K562 (cell line): ENCODE measurements around the gene CHRM1. TPM values are rescaled to one million over a fixed set of nuclear protein-coding genes. Genes with fewer than 3 reads are reported as not detected.

Experiments
- ATAC-seq: fragments of 200-7000 bp; cut with Tn5 transposase; 3 replicates; pipeline ENCODE4 v1.9.1; 2020; ENCODE audit warnings: moderate library complexity
- BruUV-seq: library from RNA; stranded (reverse); fragments of 400-500 nt; replicated peaks from 2 replicates; lab custom pipeline; 2021; lab: Mats Ljungman, UMichigan
- CTCF ChIA-PET: fragments of 300-600 bp; formaldehyde crosslinking; extraction: SDS; loops from one replicate; lab custom pipeline; 2021; ENCODE audit warnings: low intra/inter-chr PET ratio; lab: Yijun Ruan, JAX
- POLR2A ChIA-PET: fragments of 300-600, 350-650 bp; sonication (Branson Sonifier 250); formaldehyde crosslinking; extraction: SDS; loops from one replicate; lab custom pipeline; 2021; ENCODE audit warnings: antibody characterized with exemption, inconsistent platforms; lab: Yijun Ruan, JAX
- DNase-seq, 4 experiments: peaks; one replicate each; pipeline versions ENCODE4 v3.0.0 to v3.0.0-alpha.2; 2011 to 2018; ENCODE audit warnings: low spot score in 3 of 4, mixed read lengths in 3 of 4; ENCODE audit errors: extremely low read depth in 1 of 4
- FAIRE-seq: peaks from 2 replicates; lab custom pipeline; 2011; peaks lifted over from hg19 to GRCh38; lab: Jason Lieb, UNC
- H2AFZ ChIP-seq: 2 replicates; pipeline ENCODE4 v1.6.0; 2011; ENCODE audit warnings: low read depth, low read length, control low read depth, inconsistent platforms
- H3K27ac ChIP-seq: fragments of 200-600 bp; 3 replicates; pipeline ENCODE4 v1.8.0; 2011; ENCODE audit warnings: low read depth, mild to moderate bottlenecking, control low read depth, inconsistent platforms, low read length, moderate library complexity, mixed read lengths; ENCODE audit errors: extremely low read depth
- H3K27me3 ChIP-seq, 2 experiments: fragments of 300-600 bp in 1 of 2; 2 replicates in 1 of 2; 3 replicates in 1 of 2; pipeline versions ENCODE4 v1.6.0 to v1.8.0; 2011; ENCODE audit warnings: inconsistent platforms in 2 of 2, low read length in 2 of 2, mild to moderate bottlenecking in 1 of 2, mixed read lengths in 1 of 2, moderate library complexity in 1 of 2; ENCODE audit not compliant: control insufficient read depth in 2 of 2, insufficient read depth in 2 of 2
- H3K36me3 ChIP-seq: fragments of 300-600 bp; 3 replicates; pipeline ENCODE4 v1.8.0; 2011; ENCODE audit warnings: mild to moderate bottlenecking, low read length, inconsistent platforms; ENCODE audit not compliant: control insufficient read depth, insufficient read depth
- H3K4me1 ChIP-seq, 2 experiments: fragments of 200-600 bp in 1 of 2; replicated peaks in 1 of 2; 2 replicates in 1 of 2; 3 replicates in 1 of 2; pipeline versions ENCODE4 v1.5.1 to v1.8.0; 2011; ENCODE audit warnings: inconsistent platforms in 2 of 2, low read length in 2 of 2, mild to moderate bottlenecking in 1 of 2, mixed read lengths in 1 of 2, moderate library complexity in 1 of 2; ENCODE audit not compliant: control insufficient read depth in 2 of 2, insufficient read depth in 2 of 2
- H3K4me2 ChIP-seq: 2 replicates; pipeline ENCODE4 v1.6.1; 2011; ENCODE audit warnings: low read length, control low read depth, inconsistent platforms, mixed read lengths; ENCODE audit not compliant: insufficient read depth
- H3K4me3 ChIP-seq: fragments of 200-600 bp; sonication (generic), shearing (Covaris generic); 2 replicates; pipeline ENCODE4 v1.5.1; 2016; ENCODE audit warnings: control low read depth, inconsistent platforms
- H3K79me2 ChIP-seq: fragments of 200-600 bp; 3 replicates; pipeline ENCODE4 v1.8.0; 2011; ENCODE audit warnings: low read length, inconsistent platforms; ENCODE audit not compliant: control insufficient read depth, insufficient read depth
- H3K9ac ChIP-seq, 2 experiments: 2 replicates each; pipeline versions ENCODE4 v1.6.0 to v1.6.1; 2011; ENCODE audit warnings: low read depth in 2 of 2, low read length in 2 of 2, control low read depth in 1 of 2, inconsistent platforms in 1 of 2, mild to moderate bottlenecking in 1 of 2, mixed read lengths in 1 of 2; ENCODE audit not compliant: insufficient read depth in 1 of 2
- H3K9me1 ChIP-seq: one replicate; pipeline ENCODE4 v1.6.0; 2011; ENCODE audit warnings: inconsistent platforms, mild to moderate bottlenecking, low read length, moderate library complexity; ENCODE audit not compliant: control insufficient read depth, insufficient read depth
- H3K9me3 ChIP-seq: replicated peaks from 2 replicates; pipeline ENCODE4 v1.5.1; 2011; ENCODE audit warnings: low read depth, low read length, inconsistent platforms; ENCODE audit not compliant: control insufficient read depth, insufficient read depth
- H4K20me1 ChIP-seq: replicated peaks from 2 replicates; pipeline ENCODE4 v1.6.1; 2011; ENCODE audit warnings: low read length, inconsistent platforms, mixed read lengths; ENCODE audit not compliant: control insufficient read depth, insufficient read depth
- BCOR ChIP-seq: fragments of 450-650 bp; IDR thresholded peaks from 2 replicates; pipeline ENCODE4 v1.6.1; 2016
- CHCHD3 ChIP-seq: fragments of 250-450 bp; sonication (Bioruptor Pico); IDR thresholded peaks from 2 replicates; pipeline ENCODE4 v2.1.2; 2022; ENCODE audit warnings: mild to moderate bottlenecking
- MAFG ChIP-seq: fragments of 450-650 bp; conservative IDR thresholded peaks from 2 replicates; pipeline ENCODE4 v1.6.1; 2016; ENCODE audit warnings: missing genetic modification characterization, missing compliant biosample characterization
- NFE2 ChIP-seq: IDR thresholded peaks from 2 replicates; pipeline ENCODE4 v1.6.1; 2014; ENCODE audit warnings: antibody characterized with exemption, low read depth
- ZNF316 ChIP-seq: fragments of 450-650 bp; IDR thresholded peaks from 2 replicates; pipeline ENCODE4 v1.6.1; 2016
- WGBS: fragments of 100-300 bp; shearing (Covaris generic); methylation state at CpG from one replicate; pipeline ENCODE4 v1.1.6; 2016; ENCODE audit warnings: low coverage, mixed read lengths; ENCODE audit not compliant: insufficient coverage; ENCODE audit errors: missing lambda C conversion rate; 5-methylcytosine and 5-hydroxymethylcytosine counted together
- in situ Hi-C: fragments of 300-500 bp; cut with MboI; formaldehyde crosslinking; loops from 4 replicates; pipeline ENCODE4 v1.15.0; 2018; ENCODE audit warnings: inconsistent platforms, mixed read lengths
- intact Hi-C: fragments of 100-400 bp; cut with micrococcal nuclease; formaldehyde crosslinking; loops from 2 replicates; pipeline ENCODE4 v1.14.2; 2022
- polyA plus RNA-seq, 8 experiments: library from polyadenylated mRNA; depleted of rRNA in 4 of 8; stranded (reverse) in 5 of 8; unstranded in 3 of 8; fragments of >200 nt; fragmentation: Nextera tagmentation in 2 of 8; fragmentation: Illumina TruSeq in 1 of 8; extraction: Ambion mirVana in 2 of 8; extraction: Trizol in 1 of 8; gene quantifications; 2 replicates each; pipeline versions ENCODE4 v1.2.1 to v1.2.3, GENCODE V29; 2011 to 2014; ENCODE audit warnings: inconsistent platforms in 1 of 8, missing spikeins in 1 of 8
- total RNA-seq, 7 experiments: library from RNA; depleted of rRNA in 6 of 7; stranded (reverse); fragments of >200 nt in 6 of 7; fragmentation: Illumina TruSeq in 2 of 7; extraction: Trizol in 2 of 7; gene quantifications; 2 replicates each; pipeline versions ENCODE4 v1.2.1 to v1.2.3, GENCODE V29; 2011 to 2021; ENCODE audit warnings: low replicate concordance in 1 of 7

The CHRM1 gene
- total and polyA plus RNA-seq, 9 of the 15 experiments (the other 6 are each of a cell fraction or from before 2014, with no cell fraction given): not detected

GRCh38 chr11:62876712-62877111 lies 44.5 kb downstream of the CHRM1 start:
- Histone ChIP-seq H3K4me3 (no peak overlapping the region), H3K9me1 (no peaks in the 10 kb centered on the region), H4K20me1 (peaks cover 14% of the 10 kb centered on the region), H3K9me3 (no peaks in the 10 kb centered on the region), H3K27ac (no peak overlapping the region), H3K36me3 (peaks cover 81% of the 10 kb centered on the region), H3K9ac (no peak overlapping the region), H3K79me2 (peaks cover 82% of the 10 kb centered on the region), H3K27me3 (no peaks in the 10 kb centered on the region), H3K4me1 (peaks cover 32 to 41% of the 10 kb centered on the region in 2 experiments), H2AFZ (no peak overlapping the region), H3K4me2 (no peak overlapping the region)
- ChIA-PET POLR2A (interaction anchor here (1.0 to 7.2 kb wide), 6 partner anchors 7 to 82 kb away, joined by 4 to 66 read pairs (median 12); no protein-coding TSS in a partner anchor), CTCF (interaction anchor here (0.7 kb wide), 1 partner anchor 499 kb away, joined by 3 read pairs; no protein-coding TSS in a partner anchor)
- BruUV-seq: no TSS peak
- TF ChIP-seq NFE2 (0 out of 2 replicates have a peak, but pooled peaks have one; percentile 10), BCOR (0 out of 2 replicates have a peak, but pooled peaks have one; percentile 20), MAFG (tag) (0 out of 2 replicates have a peak, but pooled peaks have one; percentile 11), CHCHD3 (CRISPR knock-in tag) (no peak), ZNF316 (peak; percentile 34; the same call in 1 of the 2 replicates)
- in situ Hi-C loops: no loop called here
- 75% methylated on average over 6 of the region's 6 CpGs for WGBS
- FAIRE-seq: no peak
- intact Hi-C loops: no loop called here
- no peak for ATAC-seq
- no peak for DNase-seq
